GM12874 (cell line): ENCODE data around the gene MRPL20.

ENCODE experiments used
- CTCF ChIP-seq: IDR thresholded peaks from 2 replicates; pipeline ENCODE4 v1.5.1; 2011; ENCODE audit warnings: low read depth, mild to moderate bottlenecking, control low read depth, low read length, moderate library complexity; ENCODE audit not compliant: insufficient read depth

MRPL20 gene

DNA sequence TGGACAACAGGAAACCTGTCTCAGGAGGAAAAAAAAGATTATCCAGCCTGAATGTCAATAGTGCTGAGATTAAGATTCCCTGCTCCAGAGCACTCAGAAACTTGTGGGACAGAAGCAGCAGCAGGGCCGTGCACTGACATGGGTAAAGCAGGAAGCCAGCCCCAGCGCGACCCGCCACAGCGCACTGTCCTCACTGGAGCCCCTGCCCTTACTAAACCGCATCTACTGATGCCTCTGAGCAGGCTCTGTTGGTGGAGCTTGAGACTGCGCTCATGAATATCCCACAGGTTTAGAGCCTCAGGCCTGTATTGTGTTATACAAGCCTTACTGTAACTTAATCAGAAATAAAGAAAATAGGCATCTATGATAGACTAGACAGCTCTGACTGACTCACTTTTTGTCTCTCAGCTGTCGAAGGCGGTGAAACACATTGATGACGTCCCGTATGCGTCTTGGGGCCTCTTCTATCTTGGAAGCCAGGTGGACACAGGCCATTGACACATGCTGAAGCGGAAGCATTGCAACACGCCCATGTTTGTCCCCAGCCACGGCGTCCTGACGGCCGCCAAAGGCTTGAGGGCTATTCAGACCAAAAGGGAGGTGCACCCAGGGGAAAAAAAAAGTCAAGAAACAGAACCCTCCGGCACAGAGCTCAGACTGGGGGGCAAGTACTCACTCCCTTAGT lies 9.1 kb downstream of the MRPL20 start:
- TF ChIP-seq CTCF: no peak

DNA sequence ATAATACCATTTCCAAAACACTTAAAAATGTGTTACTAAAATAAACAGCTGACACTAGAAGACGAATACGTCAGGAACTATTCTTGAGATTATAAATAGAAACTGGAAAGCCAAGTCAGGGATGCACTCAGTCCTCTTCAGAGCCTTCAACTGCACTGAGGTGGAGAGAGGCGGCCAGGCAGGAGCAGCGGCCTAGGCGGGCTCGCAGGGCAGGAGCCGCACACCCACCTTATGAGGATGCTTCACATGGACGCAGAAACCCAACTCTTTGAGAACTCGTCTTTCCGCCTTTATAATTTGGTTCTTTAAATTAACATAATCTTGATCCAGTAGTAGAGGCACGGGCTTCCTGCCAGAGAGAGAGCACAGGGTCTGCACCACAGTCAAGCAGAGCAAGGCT lies 11.9 kb downstream of the MRPL20 start:
- TF ChIP-seq CTCF: no peak

DNA sequence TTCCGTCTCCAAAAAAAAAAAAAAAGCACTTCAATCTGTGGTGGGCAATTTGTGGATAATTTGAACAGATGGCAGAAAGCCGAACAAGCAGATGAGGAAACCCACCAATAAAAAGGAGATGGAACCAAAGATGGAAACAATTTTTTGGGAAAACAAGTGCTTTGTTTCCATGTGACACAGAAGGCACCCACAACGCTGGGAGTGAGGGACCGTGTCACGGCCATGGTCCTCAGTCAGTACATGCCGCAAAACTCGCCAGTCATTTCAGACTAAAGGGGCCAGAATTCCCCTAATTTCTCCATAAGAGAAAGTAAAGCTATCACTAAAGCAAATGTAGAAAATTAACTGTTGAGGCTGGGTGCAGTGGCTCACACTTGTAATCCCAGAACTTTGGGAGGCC lies 13.0 kb downstream of the MRPL20 start:
- no peak for TF ChIP-seq CTCF

- TF ChIP-seq CTCF: no peak
Measured at GRCh38 chr1:1393428-1393827, 13.7 kb downstream of the MRPL20 start.

- no peak for TF ChIP-seq CTCF
Measured at GRCh38 chr1:1393014-1393413, 14.1 kb downstream of the MRPL20 start.

GRCh38 chr1:1391225-1391624 lies 15.9 kb downstream of the MRPL20 start:
- no peak for TF ChIP-seq CTCF

DNA sequence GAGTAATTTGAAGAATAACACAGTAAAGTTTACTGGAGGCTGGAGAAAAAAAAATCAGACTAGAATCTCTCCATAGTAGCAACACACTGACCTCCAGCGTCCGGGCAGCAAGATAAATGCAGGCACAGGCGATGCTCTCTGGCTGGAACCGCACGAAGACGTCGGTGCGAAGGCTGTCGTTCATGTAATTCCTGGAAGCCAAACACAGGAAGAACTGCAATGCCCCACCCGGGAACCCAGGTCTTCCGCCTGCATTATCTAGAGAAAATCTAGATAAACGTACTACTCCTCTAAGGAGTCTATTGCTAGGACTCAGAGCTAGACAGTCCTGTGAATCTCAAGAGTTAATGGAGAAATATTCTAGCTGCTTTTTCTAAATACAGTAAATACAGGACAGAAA lies 16.4 kb downstream of the MRPL20 start:
- no peak for TF ChIP-seq CTCF
